A549 (cell line): ENCODE measurements around the gene SIAH3.

ENCODE experiments used
- BHLHE40 ChIP-seq: IDR thresholded peaks from 2 replicates; pipeline ENCODE4 v1.6.1; 2012; ENCODE audit warnings: low read depth, low read length, inconsistent platforms
- GATA3 ChIP-seq: IDR thresholded peaks from 2 replicates; pipeline ENCODE4 v1.6.1; 2012; ENCODE audit warnings: borderline replicate concordance
- NPAS2 ChIP-seq: fragments of 250-450 bp; sonication (Bioruptor Pico); IDR thresholded peaks from 2 replicates; pipeline ENCODE4 v1.8.0; 2022; ENCODE audit warnings: mild to moderate bottlenecking, moderate library complexity, borderline replicate concordance
- POLR2A ChIP-seq: IDR thresholded peaks from 2 replicates; pipeline ENCODE4 v1.6.1; 2012; ENCODE audit warnings: mild to moderate bottlenecking, low read length
- ZFP36 ChIP-seq: fragments of 450-650 bp; IDR thresholded peaks from 2 replicates; pipeline ENCODE4 v1.6.1; 2014; ENCODE audit warnings: borderline replicate concordance; ENCODE audit not compliant: partially characterized antibody
- ZNF302 ChIP-seq: fragments of 250-450 bp; sonication (Bioruptor Pico); IDR thresholded peaks from 2 replicates; pipeline ENCODE4 v1.9.0; 2021; ENCODE audit warnings: inconsistent platforms, mild to moderate bottlenecking, moderate library complexity
- TF ChIP-seq, protein P1 (sequence below): fragments of >200 bp; sonication (Bioruptor Twin); formaldehyde crosslinking; IDR thresholded peaks from 3 replicates; pipeline ENCODE4 v1.5.1; 2016
- TF ChIP-seq, protein P2 (sequence below): fragments of 450-650 bp; IDR thresholded peaks from 2 replicates; pipeline ENCODE4 v1.6.1; 2014; ENCODE audit warnings: antibody characterized with exemption
- TF ChIP-seq, protein P3 (sequence below): IDR thresholded peaks from 2 replicates; pipeline ENCODE4 v1.6.1; 2012
- TF ChIP-seq, protein P4 (sequence below): IDR thresholded peaks from 2 replicates; pipeline ENCODE4 v1.6.1; 2012; ENCODE audit warnings: low read depth, borderline replicate concordance
- TF ChIP-seq, protein P5 (sequence below): fragments of 250-450 bp; sonication (Bioruptor Pico); IDR thresholded peaks from 2 replicates; pipeline ENCODE4 v1.5.0; 2021; ENCODE audit warnings: mild to moderate bottlenecking, moderate library complexity, borderline replicate concordance
- TF ChIP-seq, protein P6 (sequence below): fragments of 200-600 bp; sonication (generic); IDR thresholded peaks from 2 replicates; pipeline ENCODE4 v1.6.1; 2016; ENCODE audit warnings: antibody characterized with exemption, mild to moderate bottlenecking, moderate library complexity

DNA sequence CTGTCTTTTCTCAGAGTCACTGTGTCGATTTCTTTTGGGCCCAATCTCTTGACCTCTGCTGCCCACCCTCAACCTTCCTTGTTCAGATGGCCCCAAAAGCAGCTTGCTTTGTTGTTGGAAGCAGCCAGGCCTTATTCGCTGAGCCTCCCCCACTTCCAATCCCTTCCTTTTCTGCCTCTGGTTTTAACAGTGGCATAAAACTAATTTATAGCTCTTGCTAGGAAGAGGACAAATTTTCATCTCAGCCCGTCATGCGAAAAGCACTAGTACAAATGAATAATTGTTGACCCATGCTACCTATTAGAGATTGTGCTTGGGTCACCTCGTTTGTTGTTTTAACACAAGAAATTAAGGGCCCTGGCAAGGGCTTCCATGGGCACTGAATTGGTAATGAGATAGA lies 51.1 kb downstream of the SIAH3 start:
- TF ChIP-seq, protein P1, sequence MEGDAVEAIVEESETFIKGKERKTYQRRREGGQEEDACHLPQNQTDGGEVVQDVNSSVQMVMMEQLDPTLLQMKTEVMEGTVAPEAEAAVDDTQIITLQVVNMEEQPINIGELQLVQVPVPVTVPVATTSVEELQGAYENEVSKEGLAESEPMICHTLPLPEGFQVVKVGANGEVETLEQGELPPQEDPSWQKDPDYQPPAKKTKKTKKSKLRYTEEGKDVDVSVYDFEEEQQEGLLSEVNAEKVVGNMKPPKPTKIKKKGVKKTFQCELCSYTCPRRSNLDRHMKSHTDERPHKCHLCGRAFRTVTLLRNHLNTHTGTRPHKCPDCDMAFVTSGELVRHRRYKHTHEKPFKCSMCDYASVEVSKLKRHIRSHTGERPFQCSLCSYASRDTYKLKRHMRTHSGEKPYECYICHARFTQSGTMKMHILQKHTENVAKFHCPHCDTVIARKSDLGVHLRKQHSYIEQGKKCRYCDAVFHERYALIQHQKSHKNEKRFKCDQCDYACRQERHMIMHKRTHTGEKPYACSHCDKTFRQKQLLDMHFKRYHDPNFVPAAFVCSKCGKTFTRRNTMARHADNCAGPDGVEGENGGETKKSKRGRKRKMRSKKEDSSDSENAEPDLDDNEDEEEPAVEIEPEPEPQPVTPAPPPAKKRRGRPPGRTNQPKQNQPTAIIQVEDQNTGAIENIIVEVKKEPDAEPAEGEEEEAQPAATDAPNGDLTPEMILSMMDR, result no peak
- no peak for TF ChIP-seq ZFP36
- TF ChIP-seq ZNF302, result no peak
- TF ChIP-seq, protein P2, sequence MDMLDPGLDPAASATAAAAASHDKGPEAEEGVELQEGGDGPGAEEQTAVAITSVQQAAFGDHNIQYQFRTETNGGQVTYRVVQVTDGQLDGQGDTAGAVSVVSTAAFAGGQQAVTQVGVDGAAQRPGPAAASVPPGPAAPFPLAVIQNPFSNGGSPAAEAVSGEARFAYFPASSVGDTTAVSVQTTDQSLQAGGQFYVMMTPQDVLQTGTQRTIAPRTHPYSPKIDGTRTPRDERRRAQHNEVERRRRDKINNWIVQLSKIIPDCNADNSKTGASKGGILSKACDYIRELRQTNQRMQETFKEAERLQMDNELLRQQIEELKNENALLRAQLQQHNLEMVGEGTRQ, result no peak
- TF ChIP-seq, protein P3, sequence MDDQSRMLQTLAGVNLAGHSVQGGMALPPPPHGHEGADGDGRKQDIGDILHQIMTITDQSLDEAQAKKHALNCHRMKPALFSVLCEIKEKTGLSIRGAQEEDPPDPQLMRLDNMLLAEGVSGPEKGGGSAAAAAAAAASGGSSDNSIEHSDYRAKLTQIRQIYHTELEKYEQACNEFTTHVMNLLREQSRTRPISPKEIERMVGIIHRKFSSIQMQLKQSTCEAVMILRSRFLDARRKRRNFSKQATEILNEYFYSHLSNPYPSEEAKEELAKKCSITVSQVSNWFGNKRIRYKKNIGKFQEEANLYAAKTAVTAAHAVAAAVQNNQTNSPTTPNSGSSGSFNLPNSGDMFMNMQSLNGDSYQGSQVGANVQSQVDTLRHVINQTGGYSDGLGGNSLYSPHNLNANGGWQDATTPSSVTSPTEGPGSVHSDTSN, result no peak
- TF ChIP-seq, protein P4, sequence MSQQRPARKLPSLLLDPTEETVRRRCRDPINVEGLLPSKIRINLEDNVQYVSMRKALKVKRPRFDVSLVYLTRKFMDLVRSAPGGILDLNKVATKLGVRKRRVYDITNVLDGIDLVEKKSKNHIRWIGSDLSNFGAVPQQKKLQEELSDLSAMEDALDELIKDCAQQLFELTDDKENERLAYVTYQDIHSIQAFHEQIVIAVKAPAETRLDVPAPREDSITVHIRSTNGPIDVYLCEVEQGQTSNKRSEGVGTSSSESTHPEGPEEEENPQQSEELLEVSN, result no peak
- no peak for TF ChIP-seq POLR2A
- TF ChIP-seq BHLHE40, result no peak
- TF ChIP-seq, protein P5, sequence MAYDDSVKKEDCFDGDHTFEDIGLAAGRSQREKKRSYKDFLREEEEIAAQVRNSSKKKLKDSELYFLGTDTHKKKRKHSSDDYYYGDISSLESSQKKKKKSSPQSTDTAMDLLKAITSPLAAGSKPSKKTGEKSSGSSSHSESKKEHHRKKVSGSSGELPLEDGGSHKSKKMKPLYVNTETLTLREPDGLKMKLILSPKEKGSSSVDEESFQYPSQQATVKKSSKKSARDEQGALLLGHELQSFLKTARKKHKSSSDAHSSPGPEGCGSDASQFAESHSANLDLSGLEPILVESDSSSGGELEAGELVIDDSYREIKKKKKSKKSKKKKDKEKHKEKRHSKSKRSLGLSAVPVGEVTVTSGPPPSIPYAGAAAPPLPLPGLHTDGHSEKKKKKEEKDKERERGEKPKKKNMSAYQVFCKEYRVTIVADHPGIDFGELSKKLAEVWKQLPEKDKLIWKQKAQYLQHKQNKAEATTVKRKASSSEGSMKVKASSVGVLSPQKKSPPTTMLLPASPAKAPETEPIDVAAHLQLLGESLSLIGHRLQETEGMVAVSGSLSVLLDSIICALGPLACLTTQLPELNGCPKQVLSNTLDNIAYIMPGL, result no peak
- TF ChIP-seq, protein P6, sequence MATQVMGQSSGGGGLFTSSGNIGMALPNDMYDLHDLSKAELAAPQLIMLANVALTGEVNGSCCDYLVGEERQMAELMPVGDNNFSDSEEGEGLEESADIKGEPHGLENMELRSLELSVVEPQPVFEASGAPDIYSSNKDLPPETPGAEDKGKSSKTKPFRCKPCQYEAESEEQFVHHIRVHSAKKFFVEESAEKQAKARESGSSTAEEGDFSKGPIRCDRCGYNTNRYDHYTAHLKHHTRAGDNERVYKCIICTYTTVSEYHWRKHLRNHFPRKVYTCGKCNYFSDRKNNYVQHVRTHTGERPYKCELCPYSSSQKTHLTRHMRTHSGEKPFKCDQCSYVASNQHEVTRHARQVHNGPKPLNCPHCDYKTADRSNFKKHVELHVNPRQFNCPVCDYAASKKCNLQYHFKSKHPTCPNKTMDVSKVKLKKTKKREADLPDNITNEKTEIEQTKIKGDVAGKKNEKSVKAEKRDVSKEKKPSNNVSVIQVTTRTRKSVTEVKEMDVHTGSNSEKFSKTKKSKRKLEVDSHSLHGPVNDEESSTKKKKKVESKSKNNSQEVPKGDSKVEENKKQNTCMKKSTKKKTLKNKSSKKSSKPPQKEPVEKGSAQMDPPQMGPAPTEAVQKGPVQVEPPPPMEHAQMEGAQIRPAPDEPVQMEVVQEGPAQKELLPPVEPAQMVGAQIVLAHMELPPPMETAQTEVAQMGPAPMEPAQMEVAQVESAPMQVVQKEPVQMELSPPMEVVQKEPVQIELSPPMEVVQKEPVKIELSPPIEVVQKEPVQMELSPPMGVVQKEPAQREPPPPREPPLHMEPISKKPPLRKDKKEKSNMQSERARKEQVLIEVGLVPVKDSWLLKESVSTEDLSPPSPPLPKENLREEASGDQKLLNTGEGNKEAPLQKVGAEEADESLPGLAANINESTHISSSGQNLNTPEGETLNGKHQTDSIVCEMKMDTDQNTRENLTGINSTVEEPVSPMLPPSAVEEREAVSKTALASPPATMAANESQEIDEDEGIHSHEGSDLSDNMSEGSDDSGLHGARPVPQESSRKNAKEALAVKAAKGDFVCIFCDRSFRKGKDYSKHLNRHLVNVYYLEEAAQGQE, result no peak
- no peak for TF ChIP-seq GATA3
- TF ChIP-seq NPAS2 (CRISPR knock-in tag), result no peak
